SK-N-SH treated with all-trans-retinoic acid at 6 μM for 48 hours (cell line): ENCODE data around the gene RASGRF2.

ENCODE experiments used
- RARB ChIP-seq: fragments of 250-450 bp; sonication (Bioruptor Pico); IDR thresholded peaks from 2 replicates; pipeline ENCODE4 v1.8.0; 2021; ENCODE audit warnings: mild to moderate bottlenecking, moderate library complexity
- TF ChIP-seq, protein P1 (sequence below): fragments of 250-450 bp; sonication (Bioruptor Pico); IDR thresholded peaks from 2 replicates; pipeline ENCODE4 v1.8.0; 2021; ENCODE audit warnings: low read depth, mild to moderate bottlenecking, moderate library complexity, borderline replicate concordance
- TF ChIP-seq, protein P2 (sequence below): fragments of 250-450 bp; sonication (Bioruptor Pico); IDR thresholded peaks from 2 replicates; pipeline ENCODE4 v1.5.1; 2020; ENCODE audit warnings: low read depth, mild to moderate bottlenecking, moderate library complexity

DNA sequence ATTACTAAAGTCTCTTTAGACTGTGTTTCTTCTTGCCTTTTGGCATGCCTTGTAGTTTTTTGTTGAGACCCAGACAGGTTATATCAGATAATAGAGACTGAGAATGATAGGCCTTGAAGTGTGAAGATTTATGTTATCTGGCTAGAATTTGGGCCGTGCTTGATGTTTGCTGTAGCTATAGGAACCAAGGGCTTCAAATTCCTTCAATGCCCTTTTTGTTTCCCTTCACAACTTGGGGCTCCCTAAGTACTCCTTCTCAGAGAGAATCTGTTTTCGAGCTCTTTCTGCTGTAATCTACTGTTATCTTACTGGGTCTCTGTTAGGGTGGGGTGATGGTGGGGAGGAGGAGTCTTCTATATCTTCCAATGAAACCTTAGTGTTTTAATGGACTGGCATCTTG lies 177.7 kb downstream of the RASGRF2 start:
- TF ChIP-seq, protein P1, sequence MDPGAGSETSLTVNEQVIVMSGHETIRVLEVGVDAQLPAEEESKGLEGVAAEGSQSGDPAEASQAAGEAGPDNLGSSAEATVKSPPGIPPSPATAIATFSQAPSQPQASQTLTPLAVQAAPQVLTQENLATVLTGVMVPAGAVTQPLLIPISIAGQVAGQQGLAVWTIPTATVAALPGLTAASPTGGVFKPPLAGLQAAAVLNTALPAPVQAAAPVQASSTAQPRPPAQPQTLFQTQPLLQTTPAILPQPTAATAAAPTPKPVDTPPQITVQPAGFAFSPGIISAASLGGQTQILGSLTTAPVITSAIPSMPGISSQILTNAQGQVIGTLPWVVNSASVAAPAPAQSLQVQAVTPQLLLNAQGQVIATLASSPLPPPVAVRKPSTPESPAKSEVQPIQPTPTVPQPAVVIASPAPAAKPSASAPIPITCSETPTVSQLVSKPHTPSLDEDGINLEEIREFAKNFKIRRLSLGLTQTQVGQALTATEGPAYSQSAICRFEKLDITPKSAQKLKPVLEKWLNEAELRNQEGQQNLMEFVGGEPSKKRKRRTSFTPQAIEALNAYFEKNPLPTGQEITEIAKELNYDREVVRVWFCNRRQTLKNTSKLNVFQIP (CRISPR knock-in tag) = no peak
- no peak for TF ChIP-seq RARB
- TF ChIP-seq, protein P2, sequence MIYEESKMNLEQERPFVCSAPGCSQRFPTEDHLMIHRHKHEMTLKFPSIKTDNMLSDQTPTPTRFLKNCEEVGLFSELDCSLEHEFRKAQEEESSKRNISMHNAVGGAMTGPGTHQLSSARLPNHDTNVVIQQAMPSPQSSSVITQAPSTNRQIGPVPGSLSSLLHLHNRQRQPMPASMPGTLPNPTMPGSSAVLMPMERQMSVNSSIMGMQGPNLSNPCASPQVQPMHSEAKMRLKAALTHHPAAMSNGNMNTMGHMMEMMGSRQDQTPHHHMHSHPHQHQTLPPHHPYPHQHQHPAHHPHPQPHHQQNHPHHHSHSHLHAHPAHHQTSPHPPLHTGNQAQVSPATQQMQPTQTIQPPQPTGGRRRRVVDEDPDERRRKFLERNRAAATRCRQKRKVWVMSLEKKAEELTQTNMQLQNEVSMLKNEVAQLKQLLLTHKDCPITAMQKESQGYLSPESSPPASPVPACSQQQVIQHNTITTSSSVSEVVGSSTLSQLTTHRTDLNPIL (CRISPR knock-in tag) = no peak
